ENCODE results near the gene PNMA8A.

DNA sequence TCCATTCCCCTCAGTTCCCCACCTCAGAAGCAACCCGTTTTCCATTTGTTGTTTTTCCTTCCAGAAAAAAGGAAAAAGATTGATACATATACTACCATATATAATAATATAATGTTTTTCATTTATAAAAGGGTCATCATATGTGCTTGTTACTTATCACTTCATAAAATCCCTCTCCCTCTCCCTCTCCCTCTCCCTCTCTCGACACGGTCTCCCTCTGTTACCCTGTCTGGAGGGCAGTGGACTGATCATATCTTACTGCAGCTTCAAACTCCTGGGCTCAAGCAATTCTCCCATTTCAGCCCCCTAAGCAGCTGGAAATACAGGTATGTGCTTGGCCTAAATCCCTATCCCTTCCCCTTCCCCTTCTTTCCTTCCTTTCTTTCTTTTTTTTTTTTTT lies 17.1 kb downstream of the PNMA8A start:
- TF ChIP-seq, protein P1, sequence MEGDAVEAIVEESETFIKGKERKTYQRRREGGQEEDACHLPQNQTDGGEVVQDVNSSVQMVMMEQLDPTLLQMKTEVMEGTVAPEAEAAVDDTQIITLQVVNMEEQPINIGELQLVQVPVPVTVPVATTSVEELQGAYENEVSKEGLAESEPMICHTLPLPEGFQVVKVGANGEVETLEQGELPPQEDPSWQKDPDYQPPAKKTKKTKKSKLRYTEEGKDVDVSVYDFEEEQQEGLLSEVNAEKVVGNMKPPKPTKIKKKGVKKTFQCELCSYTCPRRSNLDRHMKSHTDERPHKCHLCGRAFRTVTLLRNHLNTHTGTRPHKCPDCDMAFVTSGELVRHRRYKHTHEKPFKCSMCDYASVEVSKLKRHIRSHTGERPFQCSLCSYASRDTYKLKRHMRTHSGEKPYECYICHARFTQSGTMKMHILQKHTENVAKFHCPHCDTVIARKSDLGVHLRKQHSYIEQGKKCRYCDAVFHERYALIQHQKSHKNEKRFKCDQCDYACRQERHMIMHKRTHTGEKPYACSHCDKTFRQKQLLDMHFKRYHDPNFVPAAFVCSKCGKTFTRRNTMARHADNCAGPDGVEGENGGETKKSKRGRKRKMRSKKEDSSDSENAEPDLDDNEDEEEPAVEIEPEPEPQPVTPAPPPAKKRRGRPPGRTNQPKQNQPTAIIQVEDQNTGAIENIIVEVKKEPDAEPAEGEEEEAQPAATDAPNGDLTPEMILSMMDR (IDR thresholded peaks at IDR 0.05) = no peak
- TF ChIP-seq EZH2 (IDR thresholded peaks at IDR 0.05; ENCODE audit: borderline replicate concordance, insufficient read depth, low read depth, low read length, poor library complexity, severe bottlenecking) = no peak

Data from B cell (primary cell).